ACC112 (cell line): Measurements from ENCODE around the gene SLC38A8.

Experiments
- H2AFZ ChIP-seq: fragments of 200-600 bp; sonication (generic); one replicate; pipeline ENCODE4 v1.6.0; 2017; ENCODE audit warnings: antibody characterized with exemption, low read length; ENCODE audit not compliant: unreplicated experiment
- H3K27ac ChIP-seq: fragments of 200-600 bp; sonication (generic); 2 replicates; pipeline ENCODE4 v1.5.1; 2014; ENCODE audit warnings: low read depth, mild to moderate bottlenecking, antibody characterized with exemption, low read length, moderate library complexity
- H3K27me3 ChIP-seq: fragments of 200-600 bp; sonication (generic); 2 replicates; pipeline ENCODE4 v1.6.1; 2014; ENCODE audit warnings: mild to moderate bottlenecking, antibody characterized with exemption, low read length, moderate library complexity, mixed read lengths; ENCODE audit not compliant: insufficient read depth
- H3K36me3 ChIP-seq: fragments of 200-600 bp; sonication (generic); 2 replicates; pipeline ENCODE4 v1.6.1; 2016; ENCODE audit warnings: mild to moderate bottlenecking, antibody characterized with exemption, low read length, moderate library complexity, mixed read lengths; ENCODE audit not compliant: insufficient read depth
- H3K4me1 ChIP-seq: fragments of 200-600 bp; sonication (generic); one replicate; pipeline ENCODE4 v1.6.1; 2016; ENCODE audit warnings: low read length, mixed read lengths; ENCODE audit not compliant: insufficient read depth, unreplicated experiment, control insufficient read depth
- H3K4me3 ChIP-seq: fragments of 200-600 bp; sonication (generic); 2 replicates; pipeline ENCODE4 v1.5.1; 2014; ENCODE audit warnings: mild to moderate bottlenecking, low read depth, low read length
- H3K79me2 ChIP-seq: fragments of 200-600 bp; sonication (generic); one replicate; pipeline ENCODE4 v1.6.0; 2016; ENCODE audit warnings: low read length; ENCODE audit not compliant: control insufficient read depth, unreplicated experiment, insufficient read depth

The SLC38A8 gene

DNA sequence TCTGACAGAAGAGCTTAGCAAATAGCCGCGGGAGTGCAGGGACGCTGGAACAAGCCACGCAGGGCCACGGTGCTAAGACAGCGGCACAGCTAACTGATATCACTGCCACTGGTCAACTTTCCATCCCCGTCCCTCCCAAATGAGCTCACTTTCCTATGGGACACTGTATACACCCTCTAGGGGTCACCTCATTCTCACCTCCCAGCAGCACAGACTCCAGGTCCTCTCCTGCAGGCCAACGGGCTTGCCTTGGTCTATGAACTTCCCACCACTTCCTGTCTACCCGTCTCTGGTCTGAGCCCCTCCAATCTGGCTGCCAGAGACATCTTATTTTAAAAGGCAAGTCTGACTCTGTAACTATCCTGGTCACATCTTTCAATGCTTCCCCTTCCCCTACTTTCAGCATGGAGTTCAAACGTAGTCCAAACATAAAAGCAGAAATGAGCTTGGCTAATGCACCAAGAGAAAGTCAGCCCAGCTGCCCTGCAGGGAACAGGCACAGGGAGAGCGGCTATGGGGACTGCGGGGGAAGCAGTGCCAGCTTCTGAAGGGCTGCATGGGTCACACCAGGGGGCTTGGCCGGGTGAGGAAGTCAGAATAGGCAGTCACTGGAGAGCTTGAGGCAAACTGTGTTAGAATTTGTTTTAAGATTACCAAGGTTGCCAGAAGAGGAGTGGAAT is 26.3 kb upstream of the SLC38A8 start:
- Histone ChIP-seq H3K79me2 (no peaks in the 10 kb centered on the region), H2AFZ (no peak overlapping the region), H3K27ac (no peak overlapping the region), H3K36me3 (peaks cover 8% of the 10 kb centered on the region; the same call in 1 of the 2 replicates), H3K4me1 (no peaks in the 10 kb centered on the region), H3K27me3 (no peaks in the 10 kb centered on the region), H3K4me3 (no peak overlapping the region)

DNA sequence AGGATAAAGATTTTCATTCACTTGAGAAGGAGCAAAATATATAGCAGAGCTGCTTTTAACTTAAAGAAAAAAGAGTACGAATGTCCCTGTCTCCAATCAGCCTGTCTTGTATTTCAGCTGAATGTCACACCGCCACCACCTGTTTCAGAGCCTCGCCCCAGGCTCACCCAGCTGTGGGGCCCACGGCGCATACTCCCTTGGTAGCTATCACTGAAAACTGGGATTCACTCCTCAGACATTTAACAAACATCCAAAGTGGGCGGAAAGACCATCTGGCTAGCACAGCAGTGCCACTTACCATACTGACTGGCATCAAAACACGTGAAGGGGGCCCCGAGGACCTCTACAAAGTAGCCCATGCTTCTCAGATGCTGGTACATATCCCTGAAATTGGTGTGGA is 25.4 kb upstream of the SLC38A8 start:
- no peak overlapping the region for H3K27ac ChIP-seq
- peaks cover 8% of the 10 kb centered on the region; the same call in 1 of the 2 replicates for H3K36me3 ChIP-seq
- no peaks in the 10 kb centered on the region for H3K79me2 ChIP-seq

DNA sequence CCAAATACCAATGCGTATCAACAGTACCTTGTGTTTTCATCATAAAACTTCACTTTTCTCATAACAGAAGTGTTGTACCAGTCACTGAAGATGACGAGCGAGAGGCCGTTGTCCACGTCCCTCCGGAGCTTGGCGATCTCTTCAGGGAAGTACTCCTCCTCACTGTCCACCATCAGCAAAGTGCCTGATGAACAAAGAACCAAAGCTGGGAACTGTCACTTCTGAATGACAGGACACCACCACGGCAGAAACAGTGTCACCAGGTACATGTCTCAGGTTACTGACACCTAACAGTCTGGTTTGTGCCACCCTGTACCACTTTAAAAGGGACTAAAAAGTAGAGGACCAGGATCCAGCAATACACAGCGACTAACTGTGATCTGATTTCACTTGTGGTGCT is 25.0 kb upstream of the SLC38A8 start:
- Histone ChIP-seq H3K4me3 (no peak overlapping the region), H3K27ac (no peak overlapping the region), H3K27me3 (no peaks in the 10 kb centered on the region), H3K4me1 (no peaks in the 10 kb centered on the region), H2AFZ (no peak overlapping the region), H3K36me3 (peaks cover 8% of the 10 kb centered on the region; the same call in 1 of the 2 replicates), H3K79me2 (no peaks in the 10 kb centered on the region)

More for the DNA sequence above, 25.4 kb upstream of the SLC38A8 start:
- Histone ChIP-seq H3K4me3 (no peak overlapping the region), H2AFZ (no peak overlapping the region), H3K4me1 (no peaks in the 10 kb centered on the region), H3K27me3 (no peaks in the 10 kb centered on the region)

DNA sequence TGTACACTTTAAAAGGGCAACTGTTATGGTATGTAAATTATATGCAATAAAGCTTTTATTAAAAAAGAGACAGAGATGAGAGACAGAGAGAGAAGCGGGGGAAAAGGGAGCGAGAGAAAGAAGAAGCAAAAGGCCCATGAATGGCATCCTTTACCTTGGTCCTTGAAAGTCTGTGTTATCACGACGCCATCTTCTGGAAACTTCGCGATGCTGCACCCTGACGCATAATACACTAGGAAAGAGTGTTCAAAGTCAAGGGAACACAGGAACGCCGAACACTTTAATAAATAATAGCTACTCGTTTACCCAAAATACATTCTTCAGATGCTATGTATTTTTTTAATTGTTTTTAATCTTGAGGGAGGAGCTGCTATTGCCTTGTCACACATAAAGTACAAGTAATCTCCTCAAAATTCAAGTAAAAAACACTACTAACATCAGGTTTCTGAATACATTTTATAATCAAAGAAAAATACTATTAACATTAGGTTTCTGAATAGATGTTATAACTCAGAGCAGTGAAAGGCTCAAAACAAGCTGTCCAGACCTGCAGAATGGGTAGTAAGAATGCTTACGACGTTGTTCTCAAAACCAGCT is 23.0 kb upstream of the SLC38A8 start:
- H3K36me3 ChIP-seq = peaks cover 11% of the 10 kb centered on the region; the same call in 1 of the 2 replicates

DNA sequence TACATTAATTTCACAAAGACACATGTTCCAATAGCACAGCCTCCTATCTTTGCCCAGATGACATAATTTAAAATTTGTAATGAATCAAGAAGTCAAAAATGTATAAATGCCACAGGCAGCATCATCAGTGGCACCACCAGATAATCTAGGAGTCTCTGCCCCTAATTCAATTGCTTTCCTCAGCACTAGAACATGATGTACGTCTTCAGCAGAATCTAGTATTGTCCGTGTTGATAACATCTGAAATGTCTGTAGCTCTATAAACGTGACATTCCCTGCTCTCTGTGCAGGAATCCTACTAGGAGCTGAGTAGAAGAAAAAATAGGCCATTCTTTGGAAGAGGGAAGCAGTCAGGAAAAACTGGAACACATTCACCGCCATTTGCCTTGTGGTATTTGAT is 21.4 kb upstream of the SLC38A8 start:
- no peak overlapping the region for H2AFZ ChIP-seq
- H3K4me3 ChIP-seq = no peak overlapping the region
- no peaks in the 10 kb centered on the region for H3K4me1 ChIP-seq
- no peak overlapping the region for H3K27ac ChIP-seq
- peaks cover 11% of the 10 kb centered on the region; the same call in 1 of the 2 replicates for H3K36me3 ChIP-seq
- H3K27me3 ChIP-seq = no peaks in the 10 kb centered on the region
- no peaks in the 10 kb centered on the region for H3K79me2 ChIP-seq

More for the DNA sequence above, 23.0 kb upstream of the SLC38A8 start:
- Histone ChIP-seq H3K79me2 (no peaks in the 10 kb centered on the region), H3K4me1 (no peaks in the 10 kb centered on the region), H3K27me3 (no peaks in the 10 kb centered on the region), H2AFZ (no peak overlapping the region), H3K4me3 (no peak overlapping the region), H3K27ac (no peak overlapping the region)

- Histone ChIP-seq H3K4me3 (no peak overlapping the region), H2AFZ (no peak overlapping the region), H3K27me3 (no peaks in the 10 kb centered on the region), H3K79me2 (no peaks in the 10 kb centered on the region), H3K4me1 (no peaks in the 10 kb centered on the region), H3K36me3 (peaks cover 11% of the 10 kb centered on the region; the same call in 1 of the 2 replicates), H3K27ac (no peak overlapping the region)
Measured at GRCh38 chr16:84062734-84063640, 20.4 kb upstream of the SLC38A8 start.

DNA sequence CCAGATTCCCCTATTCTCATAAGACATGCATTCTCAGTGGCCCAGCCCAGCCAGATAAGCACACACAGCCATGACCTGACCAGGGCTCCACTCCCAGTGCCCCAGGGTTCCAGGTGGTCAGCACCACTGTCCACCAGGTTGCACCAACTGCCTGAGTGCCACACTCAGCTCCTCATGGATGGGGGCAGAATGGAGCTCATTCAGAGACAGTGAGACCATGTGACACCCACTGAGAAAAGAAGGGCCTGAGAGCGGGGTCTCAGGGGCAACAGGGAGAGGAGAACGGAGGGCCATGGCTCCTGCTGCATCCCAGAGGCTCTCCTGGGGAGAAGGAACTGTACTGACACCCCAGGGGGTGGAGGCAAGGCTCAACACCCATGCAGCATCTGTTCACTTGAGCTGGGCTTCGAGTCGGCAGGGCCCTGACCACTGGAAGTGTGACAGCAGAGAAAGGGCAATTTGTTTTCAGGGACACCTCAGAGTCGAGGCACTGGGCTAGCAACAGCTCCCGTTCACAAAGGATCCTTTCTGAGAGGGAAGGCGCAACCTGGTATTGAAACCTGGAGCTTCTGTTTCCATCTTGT is 18.7 kb upstream of the SLC38A8 start:
- H3K27ac ChIP-seq = no peak overlapping the region
- no peaks in the 10 kb centered on the region for H3K4me1 ChIP-seq
- H3K27me3 ChIP-seq = no peaks in the 10 kb centered on the region
- no peak overlapping the region for H2AFZ ChIP-seq
- no peaks in the 10 kb centered on the region for H3K79me2 ChIP-seq
- H3K4me3 ChIP-seq = no peak overlapping the region
- H3K36me3 ChIP-seq = peaks cover 4% of the 10 kb centered on the region; the same call in 1 of the 2 replicates

DNA sequence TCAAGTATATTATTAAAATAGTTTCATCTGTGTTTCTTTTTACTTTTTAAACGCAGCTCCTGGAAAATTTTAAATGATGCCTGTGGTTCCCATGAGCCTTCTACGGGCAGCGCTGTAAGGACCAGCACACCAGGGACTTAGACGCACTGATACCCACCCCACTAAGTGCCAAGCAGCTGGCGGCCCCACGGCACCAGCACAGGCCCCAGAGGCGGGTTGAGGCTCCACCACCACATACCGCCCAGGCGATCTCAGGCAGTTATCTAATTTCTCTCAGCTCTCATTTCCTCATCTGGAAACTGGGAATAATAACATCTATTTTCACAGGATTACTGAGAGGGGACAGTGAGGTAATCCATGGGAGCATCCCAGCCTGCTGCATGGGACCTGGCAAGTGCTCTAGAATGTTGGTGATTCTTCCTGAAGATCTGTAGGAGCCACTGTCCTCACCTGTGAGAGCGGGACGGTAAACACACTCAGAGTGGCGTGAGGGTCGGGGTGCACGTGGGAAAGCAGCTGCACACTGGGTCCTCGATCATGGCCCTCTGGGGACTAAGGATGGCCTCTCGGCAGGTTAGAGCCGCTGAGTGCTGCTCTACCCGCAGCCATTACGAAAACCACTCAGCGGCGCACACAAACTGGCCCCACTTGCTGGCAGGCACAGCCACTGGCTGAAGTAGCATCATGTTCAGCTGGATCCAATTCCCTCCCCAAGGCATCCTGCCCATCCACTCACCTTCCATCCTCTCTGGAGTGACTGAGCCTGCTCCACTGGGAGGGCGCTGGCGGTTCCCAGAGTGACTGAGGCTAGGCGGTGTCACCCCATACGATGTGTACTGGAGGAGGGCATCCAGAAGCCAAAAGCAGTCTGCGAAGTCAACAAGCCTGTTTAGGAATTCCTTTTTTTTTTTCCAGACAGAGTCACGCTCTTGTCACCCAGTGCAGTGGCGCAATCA is 17.6 kb upstream of the SLC38A8 start:
- Histone ChIP-seq H3K36me3 (peaks cover 4% of the 10 kb centered on the region; the same call in 1 of the 2 replicates), H3K27me3 (no peaks in the 10 kb centered on the region), H2AFZ (no peak overlapping the region), H3K4me3 (no peak overlapping the region), H3K79me2 (no peaks in the 10 kb centered on the region), H3K27ac (no peak overlapping the region), H3K4me1 (no peaks in the 10 kb centered on the region)

- Histone ChIP-seq H3K79me2 (no peaks in the 10 kb centered on the region), H3K36me3 (peaks cover 4% of the 10 kb centered on the region; the same call in 1 of the 2 replicates)
Measured at GRCh38 chr16:84059111-84059510, 16.5 kb upstream of the SLC38A8 start.

More at GRCh38 chr16:84059111-84059510, 16.5 kb upstream of the SLC38A8 start:
- Histone ChIP-seq H3K4me3 (no peak overlapping the region), H2AFZ (no peak overlapping the region), H3K27me3 (no peaks in the 10 kb centered on the region), H3K27ac (no peak overlapping the region), H3K4me1 (no peaks in the 10 kb centered on the region)
